Astrocyte of the hippocampus (primary cell): ENCODE measurements around the gene TLE2.

ENCODE experiments used
- DNase-seq: peaks from one replicate; pipeline ENCODE4 v3.0.0; 2011; ENCODE audit warnings: low read depth, low spot score

Gene TLE2

GRCh38 chr19:2952953-2953481 lies 76.1 kb downstream of the TLE2 start:
- DNase-seq = peak; percentile 12

DNA sequence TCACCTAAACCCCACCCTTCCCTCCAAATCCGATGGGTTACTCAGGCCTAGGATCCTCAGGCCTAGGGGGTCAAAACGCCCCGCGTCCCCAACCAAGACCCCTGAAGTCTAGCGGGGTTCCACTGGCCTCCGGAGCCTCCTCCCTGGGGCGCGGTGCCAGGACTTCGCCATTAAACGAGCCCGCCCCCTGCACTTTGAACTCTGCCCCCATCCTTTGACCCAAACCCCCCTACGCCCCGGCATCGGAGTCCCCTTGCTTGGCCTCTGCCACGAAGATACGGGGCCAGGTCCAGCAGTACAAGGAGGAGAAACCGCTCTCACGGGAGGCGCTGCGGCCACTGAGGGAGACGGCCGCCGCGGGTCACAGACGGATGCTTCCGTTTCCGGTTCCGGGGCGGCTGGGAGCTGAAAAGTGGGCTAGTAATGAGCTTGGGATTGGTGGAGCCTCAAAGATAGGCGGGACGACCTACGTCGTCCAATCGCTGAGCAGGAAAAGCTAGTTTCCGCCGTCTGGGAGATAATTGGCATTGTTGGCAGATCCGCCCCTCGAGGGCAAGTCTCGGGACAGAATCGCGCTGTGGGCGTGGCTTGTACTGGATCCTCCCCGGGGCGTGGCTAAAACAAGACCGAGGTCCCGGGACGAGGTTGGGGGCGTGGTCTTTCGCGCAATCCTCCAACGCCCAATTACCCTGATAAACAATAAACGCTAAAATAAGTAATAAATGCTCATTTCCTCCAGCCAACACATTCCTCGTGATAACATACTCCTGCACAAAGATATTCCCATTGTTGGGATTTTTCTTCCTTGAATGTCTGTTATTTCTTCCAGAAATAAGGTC lies 78.6 kb downstream of the TLE2 start:
- peak; percentile 100 for DNase-seq

- DNase-seq = peak; percentile 34
Observed at GRCh38 chr19:2949939-2950285, 79.2 kb downstream of the TLE2 start.
